Endodermal cell (in vitro differentiated cells): ENCODE measurements around the gene CDON. TPM values are rescaled to one million over a fixed set of nuclear protein-coding genes. Genes with fewer than 3 reads are reported as not detected.

Experiments used
- DNase-seq: peaks from one replicate; pipeline ENCODE4 v3.0.0-alpha.2; 2017
- H3K27ac ChIP-seq: 2 replicates; pipeline ENCODE4 v1.5.1; 2013; ENCODE audit warnings: mild to moderate bottlenecking, low read depth, low read length, moderate library complexity
- H3K27me3 ChIP-seq: 2 replicates; pipeline ENCODE4 v1.6.1; 2013; ENCODE audit warnings: mild to moderate bottlenecking, low read length, moderate library complexity; ENCODE audit not compliant: insufficient read depth, control insufficient read depth, poor library complexity, severe bottlenecking
- H3K36me3 ChIP-seq: 2 replicates; pipeline ENCODE4 v1.7.0; 2013; ENCODE audit warnings: mild to moderate bottlenecking, low read length, moderate library complexity; ENCODE audit not compliant: control insufficient read depth, insufficient read depth
- H3K4me1 ChIP-seq: one replicate; pipeline ENCODE4 v1.7.0; 2013; ENCODE audit warnings: low read length; ENCODE audit not compliant: control insufficient read depth, insufficient read depth
- H3K4me3 ChIP-seq: 2 replicates; pipeline ENCODE4 v1.5.1; 2013; ENCODE audit warnings: mild to moderate bottlenecking, low read length, moderate library complexity
- H3K9ac ChIP-seq: 2 replicates; pipeline ENCODE4 v1.6.1; 2013; ENCODE audit warnings: mild to moderate bottlenecking, low read length, moderate library complexity; ENCODE audit not compliant: poor library complexity, severe bottlenecking; ENCODE audit errors: extremely low read depth
- H3K9me3 ChIP-seq: 2 replicates; pipeline ENCODE4 v1.6.1; 2013; ENCODE audit warnings: mild to moderate bottlenecking, low read length, moderate library complexity; ENCODE audit not compliant: control insufficient read depth
- H3K27ac Mint-ChIP-seq: 2 replicates; pipeline ENCODE4 v1.8.0; 2020; ENCODE audit warnings: mixed read lengths
- H3K27me3 Mint-ChIP-seq: 2 replicates; pipeline ENCODE4 v1.8.0; 2021; ENCODE audit warnings: mild to moderate bottlenecking, mixed read lengths; ENCODE audit not compliant: insufficient read depth
- H3K36me3 Mint-ChIP-seq: 2 replicates; pipeline ENCODE4 v1.8.0; 2020; ENCODE audit warnings: low read depth, mixed read lengths
- H3K4me1 Mint-ChIP-seq: 2 replicates; pipeline ENCODE4 v1.8.0; 2020; ENCODE audit warnings: mixed read lengths
- H3K4me3 Mint-ChIP-seq: 2 replicates; pipeline ENCODE4 v1.8.0; 2020; ENCODE audit warnings: mild to moderate bottlenecking, moderate library complexity, mixed read lengths
- H3K9me3 Mint-ChIP-seq: 2 replicates; pipeline ENCODE4 v1.8.0; 2020; ENCODE audit warnings: mild to moderate bottlenecking, mixed read lengths
- CTCF ChIP-seq: fragments of 200-600 bp; sonication (generic); conservative IDR thresholded peaks from 2 replicates; pipeline ENCODE4 v1.5.0; 2021; ENCODE audit warnings: antibody characterized with exemption, mild to moderate bottlenecking
- WGBS, 2 experiments: methylation state at CpG; one replicate each; pipeline versions ENCODE4 v1.1.5 to v1.1.7; 2013; ENCODE audit warnings: missing lambda C conversion rate in 2 of 2, mixed read lengths in 1 of 2; ENCODE audit not compliant: insufficient coverage in 1 of 2, insufficient read length in 1 of 2; 5-methylcytosine and 5-hydroxymethylcytosine counted together
- total RNA-seq, 2 donors: library from RNA; stranded (reverse); fragmentation: NEBNext Ultra II Directional in 1 of 2; extraction: Animal tissue kit (Norgen Biotek cat#: 25700) in 1 of 2; gene quantifications; 2 replicates in 1 of 2; 3 replicates in 1 of 2; pipeline ENCODE4 v1.2.1, GENCODE V29; 2021

CDON gene
- total RNA-seq, 2 donors from 2014 or later: 19.2 to 24.5 TPM

DNA sequence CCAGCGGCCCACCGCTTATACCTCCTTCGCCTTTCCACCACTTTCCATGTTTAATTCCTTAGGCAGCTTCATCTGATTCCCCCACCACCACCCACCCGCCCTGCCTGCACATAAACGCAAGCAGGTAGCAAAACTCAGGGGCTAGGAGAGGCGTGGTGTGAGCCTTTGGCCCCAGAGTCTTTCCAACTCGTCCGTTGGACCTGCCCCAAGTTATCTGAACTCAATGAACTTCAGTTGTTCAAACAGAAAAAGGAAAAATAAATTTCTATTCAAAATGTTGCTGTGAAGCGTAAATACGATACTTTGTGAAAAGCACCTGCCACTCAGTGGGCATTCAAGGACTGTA is 814 bp upstream of the CDON start:
- 24 to 44% methylated on average over 3 to 10 of the region's 10 CpGs for whole genome bisulfite sequencing, 2 experiments
- Mint-ChIP-seq H3K27ac (no peak overlapping the region), H3K9me3 (peaks cover 3% of the 10 kb centered on the region), H3K27me3 (peaks cover 37% of the 10 kb centered on the region), H3K4me3 (peak overlapping the region; percentile 70), H3K36me3 (no peaks in the 10 kb centered on the region), H3K4me1 (peaks cover 13% of the 10 kb centered on the region)
- Histone ChIP-seq H3K4me3 (peak overlapping the region; percentile 33), H3K9me3 (peaks cover 6% of the 10 kb centered on the region), H3K27me3 (peaks cover 77% of the 10 kb centered on the region), H3K9ac (no peak overlapping the region), H3K36me3 (no peaks in the 10 kb centered on the region), H3K27ac (no peak overlapping the region), H3K4me1 (peaks cover 2% of the 10 kb centered on the region)
- TF ChIP-seq CTCF: no peak
- no peak for DNase-seq

GRCh38 chr11:126061707-126062678 is 673 bp downstream of the CDON start:
- no peak overlapping the region for H3K9ac ChIP-seq
- peak; percentile 84 for DNase-seq
- WGBS, 2 experiments: 0% methylated on average over 3 to 57 of the region's 57 CpGs
- peaks cover 2% of the 10 kb centered on the region for H3K4me1 ChIP-seq
- H3K4me3 ChIP-seq: peak overlapping the region; percentile 73
- Mint-ChIP-seq H3K4me3 (peak overlapping the region; percentile 70), H3K27ac (peak overlapping the region; percentile 28), H3K4me1 (peaks cover 13% of the 10 kb centered on the region), H3K27me3 (peaks cover 22% of the 10 kb centered on the region), H3K9me3 (peaks cover 3% of the 10 kb centered on the region), H3K36me3 (no peaks in the 10 kb centered on the region)
- H3K27ac ChIP-seq: peak overlapping the region; percentile 64
- peaks cover 74% of the 10 kb centered on the region for H3K27me3 ChIP-seq
- peak; percentile 82 for TF ChIP-seq CTCF
- no peaks in the 10 kb centered on the region for H3K36me3 ChIP-seq
- H3K9me3 ChIP-seq: peaks cover 6% of the 10 kb centered on the region

- Mint-ChIP-seq H3K4me3 (no peak overlapping the region), H3K36me3 (no peaks in the 10 kb centered on the region), H3K27ac (no peak overlapping the region), H3K9me3 (peaks cover 3% of the 10 kb centered on the region), H3K27me3 (peaks cover 11% of the 10 kb centered on the region), H3K4me1 (peaks cover 13% of the 10 kb centered on the region)
- H3K36me3 ChIP-seq: no peaks in the 10 kb centered on the region
- H3K9me3 ChIP-seq: peaks cover 1% of the 10 kb centered on the region
- H3K4me3 ChIP-seq: peak overlapping the region; percentile 35
- no peak for DNase-seq
- no peak for TF ChIP-seq CTCF
- peak overlapping the region; percentile 80 for H3K27ac ChIP-seq
- peaks cover 2% of the 10 kb centered on the region for H3K4me1 ChIP-seq
- H3K27me3 ChIP-seq: peaks cover 74% of the 10 kb centered on the region
- H3K9ac ChIP-seq: no peak overlapping the region
- WGBS, 2 experiments: 50 to 68% methylated on average over 1 to 2 of the region's 2 CpGs
Measured at GRCh38 chr11:126060757-126061171, 1.9 kb downstream of the CDON start.
